ENCODE results near the gene KRTAP5-11.

Gene KRTAP5-11

DNA sequence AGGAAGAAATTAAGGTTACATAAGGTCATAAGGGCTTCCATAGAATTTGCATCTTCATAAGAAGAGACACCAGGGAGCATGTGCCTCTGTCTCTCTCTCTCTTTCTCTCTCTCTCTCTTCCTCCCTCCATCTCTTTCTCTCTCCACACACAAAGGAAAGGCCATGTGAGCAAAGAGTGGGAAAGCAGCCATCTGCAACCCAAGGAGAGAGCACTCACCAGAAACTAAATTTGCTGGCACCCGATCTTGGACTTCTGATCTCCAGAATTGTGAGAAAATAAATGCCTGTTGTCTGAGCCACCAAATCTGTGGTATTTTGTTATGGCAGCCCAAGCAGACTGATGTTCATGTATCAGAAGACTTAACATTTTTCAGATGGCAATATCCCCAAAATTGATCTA is 23.7 kb downstream of the KRTAP5-11 start:
- TF ChIP-seq GATA3 (IDR thresholded peaks at IDR 0.05; ENCODE audit: low read depth, low read length) (no peak), GATA2 (IDR thresholded peaks at IDR 0.05; ENCODE audit: low read depth, low read length) (no peak)

DNA sequence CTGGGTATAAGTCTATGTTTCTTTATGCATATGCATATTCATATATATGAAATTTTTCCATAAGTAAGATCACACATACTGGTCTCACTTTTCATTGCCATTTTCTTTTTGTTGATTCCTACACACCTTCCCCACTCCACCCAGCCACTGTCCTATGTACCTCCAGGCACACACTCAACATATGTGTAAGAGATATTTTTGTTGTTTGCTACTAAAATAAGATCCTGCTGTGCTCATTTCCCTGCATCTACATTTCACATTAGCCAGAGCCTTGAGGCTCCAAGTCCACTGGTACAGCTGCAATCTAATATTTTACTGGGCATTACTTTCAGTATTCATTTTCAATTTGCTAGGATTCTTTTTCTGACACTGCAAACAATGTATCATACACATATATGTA is 25.4 kb downstream of the KRTAP5-11 start:
- TF ChIP-seq GATA2 (IDR thresholded peaks at IDR 0.05; ENCODE audit: low read depth, low read length) (no peak), GATA3 (IDR thresholded peaks at IDR 0.05; ENCODE audit: low read depth, low read length) (no peak)

DNA sequence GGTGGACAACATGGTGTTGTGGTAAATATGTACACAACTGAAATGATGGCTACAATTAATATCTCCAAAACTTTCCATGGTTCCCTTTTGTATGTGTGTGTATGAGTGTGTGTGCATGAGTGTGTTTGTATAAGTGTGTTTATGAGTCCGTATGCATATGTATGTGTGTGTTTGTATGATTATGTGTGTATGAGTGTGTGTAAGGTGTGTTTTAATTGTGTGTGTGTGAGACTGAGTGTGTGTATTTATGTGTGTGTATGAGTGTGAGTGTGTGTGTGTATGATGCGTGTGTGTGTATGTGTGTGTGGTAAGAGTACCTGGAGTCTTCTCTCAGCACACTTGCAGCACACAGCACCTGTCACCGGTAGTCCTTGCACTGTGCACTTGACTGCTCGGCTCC is 26.7 kb downstream of the KRTAP5-11 start:
- TF ChIP-seq GATA3 (IDR thresholded peaks at IDR 0.05; ENCODE audit: low read depth, low read length) = no peak
- no peak for TF ChIP-seq GATA2 (IDR thresholded peaks at IDR 0.05; ENCODE audit: low read depth, low read length)

- TF ChIP-seq GATA3 (IDR thresholded peaks at IDR 0.05; ENCODE audit: low read depth, low read length) = no peak
- no peak for TF ChIP-seq GATA2 (IDR thresholded peaks at IDR 0.05; ENCODE audit: low read depth, low read length)
Measured at GRCh38 chr11:71555508-71555907, 27.2 kb downstream of the KRTAP5-11 start.

DNA sequence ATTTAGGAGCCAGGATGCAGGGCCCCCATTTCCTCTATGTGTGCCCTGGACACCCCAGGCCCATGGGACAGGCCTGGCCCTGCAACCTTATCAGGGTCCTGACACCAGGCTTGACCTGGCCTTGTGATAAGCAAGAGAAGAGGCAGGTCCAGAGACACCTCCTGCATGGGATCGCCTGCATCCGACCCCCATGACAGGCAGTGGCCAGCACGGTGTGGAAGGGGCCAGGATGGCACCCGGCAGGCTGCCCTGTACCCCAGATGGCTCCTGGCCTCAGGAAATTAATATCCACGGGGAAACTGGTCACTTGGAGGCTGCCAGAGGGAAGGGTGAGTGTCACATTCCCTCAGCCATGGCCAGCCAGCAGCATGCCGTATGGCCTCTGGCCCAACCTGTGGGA is 27.7 kb downstream of the KRTAP5-11 start:
- no peak for TF ChIP-seq GATA3 (IDR thresholded peaks at IDR 0.05; ENCODE audit: low read depth, low read length)
- TF ChIP-seq GATA2 (IDR thresholded peaks at IDR 0.05; ENCODE audit: low read depth, low read length) = no peak

DNA sequence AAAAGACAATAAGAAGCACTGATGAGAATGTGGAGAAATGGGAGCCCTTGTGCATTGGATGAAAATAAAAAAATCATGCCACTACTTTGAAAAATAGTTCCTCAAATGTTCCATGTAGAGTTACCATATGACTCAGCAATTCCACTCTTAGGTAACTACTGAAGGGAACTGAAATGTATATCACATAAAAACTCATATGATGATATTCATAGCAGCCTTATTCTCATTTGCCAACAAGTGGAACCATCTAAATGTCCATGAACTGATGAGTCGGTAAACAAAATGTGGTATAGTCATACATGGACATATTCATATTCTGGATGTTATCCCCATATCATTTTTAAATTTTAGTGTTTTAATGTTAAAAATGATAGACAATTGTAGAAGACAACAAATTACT is 31.0 kb downstream of the KRTAP5-11 start:
- TF ChIP-seq GATA3 (IDR thresholded peaks at IDR 0.05; ENCODE audit: low read depth, low read length) (no peak), GATA2 (IDR thresholded peaks at IDR 0.05; ENCODE audit: low read depth, low read length) (no peak)

DNA sequence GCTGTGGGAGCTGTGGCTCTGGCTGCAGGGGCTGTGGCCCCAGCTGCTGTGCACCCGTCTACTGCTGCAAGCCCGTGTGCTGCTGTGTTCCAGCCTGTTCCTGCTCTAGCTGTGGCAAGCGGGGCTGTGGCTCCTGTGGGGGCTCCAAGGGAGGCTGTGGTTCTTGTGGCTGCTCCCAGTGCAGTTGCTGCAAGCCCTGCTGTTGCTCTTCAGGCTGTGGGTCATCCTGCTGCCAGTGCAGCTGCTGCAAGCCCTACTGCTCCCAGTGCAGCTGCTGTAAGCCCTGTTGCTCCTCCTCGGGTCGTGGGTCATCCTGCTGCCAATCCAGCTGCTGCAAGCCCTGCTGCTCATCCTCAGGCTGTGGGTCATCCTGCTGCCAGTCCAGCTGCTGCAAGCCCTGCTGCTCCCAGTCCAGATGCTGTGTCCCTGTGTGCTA is 33.9 kb downstream of the KRTAP5-11 start:
- TF ChIP-seq GATA3 (IDR thresholded peaks at IDR 0.05; ENCODE audit: low read depth, low read length) (no peak), GATA2 (IDR thresholded peaks at IDR 0.05; ENCODE audit: low read depth, low read length) (no peak)

DNA sequence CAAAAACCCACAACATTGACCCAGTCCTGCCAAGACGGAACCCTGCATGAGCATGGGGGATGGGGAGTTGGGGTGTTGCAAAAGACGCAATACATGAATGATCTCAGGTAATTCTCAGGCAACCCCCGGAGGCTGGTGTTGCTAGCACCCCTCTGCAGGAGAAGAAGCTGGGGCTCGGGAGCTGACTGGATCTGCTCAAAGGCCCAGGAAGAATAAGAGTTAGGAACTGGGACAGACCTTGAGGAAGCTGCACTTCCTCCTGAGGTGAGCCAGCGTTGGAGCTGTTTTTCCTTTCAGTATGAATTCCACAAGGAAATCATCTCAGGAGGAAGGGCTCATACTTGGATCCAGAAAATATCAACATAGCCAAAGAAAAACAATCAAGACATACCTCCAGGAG is 34.6 kb downstream of the KRTAP5-11 start, which contains the start of gene KRTAP5-9:
KRTAP5-9 (plus strand) TSS at position 301 of the 400 bp plus-strand sequence. CDS start 238 bp downstream, outside the sequence.
- no peak for TF ChIP-seq GATA3 (IDR thresholded peaks at IDR 0.05; ENCODE audit: low read depth, low read length)
- TF ChIP-seq GATA2 (IDR thresholded peaks at IDR 0.05; ENCODE audit: low read depth, low read length) = no peak

- TF ChIP-seq GATA2 (IDR thresholded peaks at IDR 0.05; ENCODE audit: low read depth, low read length) = no peak
- TF ChIP-seq GATA3 (IDR thresholded peaks at IDR 0.05; ENCODE audit: low read depth, low read length) = no peak
Measured at GRCh38 chr11:71545405-71545966, 37.2 kb downstream of the KRTAP5-11 start.

- TF ChIP-seq GATA2 (IDR thresholded peaks at IDR 0.05; ENCODE audit: low read depth, low read length) (no peak), GATA3 (IDR thresholded peaks at IDR 0.05; ENCODE audit: low read depth, low read length) (no peak)
Measured at GRCh38 chr11:71544525-71545214, 38.0 kb downstream of the KRTAP5-11 start.

DNA sequence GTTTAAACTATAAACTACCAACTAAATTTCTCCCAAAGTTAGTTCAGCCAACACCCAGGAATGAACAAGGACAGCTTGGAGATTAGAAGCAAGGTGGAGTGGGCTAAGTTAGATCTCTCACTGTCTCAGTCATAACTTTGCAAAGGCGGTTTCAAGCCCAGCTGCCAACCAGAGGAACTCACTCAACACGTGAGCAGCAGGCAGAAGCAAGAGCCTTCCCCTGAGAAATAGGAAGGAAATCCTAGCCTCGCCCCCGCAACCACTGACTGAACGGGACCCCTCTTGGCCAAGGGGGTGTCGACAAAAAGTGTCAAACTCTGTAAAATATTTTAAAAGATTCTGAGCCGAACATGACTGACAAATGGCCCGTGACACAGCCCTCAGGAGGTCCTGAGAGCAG is 38.8 kb downstream of the KRTAP5-11 start:
- TF ChIP-seq GATA3 (IDR thresholded peaks at IDR 0.05; ENCODE audit: low read depth, low read length) (no peak), GATA2 (IDR thresholded peaks at IDR 0.05; ENCODE audit: low read depth, low read length) (no peak)

GRCh38 chr11:71542879-71543777 is 39.5 kb downstream of the KRTAP5-11 start:
- TF ChIP-seq GATA3 (IDR thresholded peaks at IDR 0.05; ENCODE audit: low read depth, low read length) = no peak
- TF ChIP-seq GATA2 (IDR thresholded peaks at IDR 0.05; ENCODE audit: low read depth, low read length) = no peak

DNA sequence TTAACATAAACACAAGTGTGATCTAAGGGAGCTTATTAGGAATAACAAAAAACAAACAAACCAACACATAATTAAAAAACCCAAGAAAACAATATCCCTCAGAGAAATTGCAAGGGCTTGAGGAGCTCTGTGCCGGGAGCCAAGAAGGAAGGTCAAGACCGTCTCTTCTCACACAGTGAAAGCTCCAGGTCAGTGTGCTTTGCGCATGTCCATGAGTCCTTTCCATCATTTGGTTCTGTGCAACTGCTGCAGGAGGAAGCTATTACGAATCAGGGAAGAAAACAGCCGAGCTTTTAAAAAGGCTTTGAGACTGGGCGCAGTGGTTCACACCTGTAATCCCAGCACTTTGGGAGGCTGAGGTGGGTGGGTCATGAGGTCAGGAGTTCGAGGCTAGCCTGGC is 40.3 kb downstream of the KRTAP5-11 start:
- TF ChIP-seq GATA2 (IDR thresholded peaks at IDR 0.05; ENCODE audit: low read depth, low read length) = no peak
- no peak for TF ChIP-seq GATA3 (IDR thresholded peaks at IDR 0.05; ENCODE audit: low read depth, low read length)

DNA sequence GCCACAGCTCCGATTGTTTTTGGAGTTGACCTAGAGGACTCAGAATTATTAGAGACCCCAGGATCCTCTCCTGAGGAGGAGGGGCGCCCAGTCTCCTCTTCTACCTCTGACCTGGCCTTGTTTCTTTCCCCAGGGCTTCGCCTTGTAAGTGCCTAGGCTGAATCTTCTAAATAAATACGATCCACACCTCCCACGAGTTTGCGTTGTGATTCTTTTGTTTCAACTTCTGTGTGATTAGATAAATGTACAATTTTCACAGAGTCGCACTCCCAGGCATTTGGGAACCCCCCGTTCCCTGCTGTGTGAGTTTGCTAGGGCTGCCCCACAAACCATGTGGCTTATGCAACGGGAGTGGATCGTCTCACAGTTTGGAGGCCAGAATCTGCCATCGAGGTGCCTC is 43.7 kb downstream of the KRTAP5-11 start:
- TF ChIP-seq GATA3 (IDR thresholded peaks at IDR 0.05; ENCODE audit: low read depth, low read length) = no peak
- TF ChIP-seq GATA2 (IDR thresholded peaks at IDR 0.05; ENCODE audit: low read depth, low read length) = no peak

All from SH-SY5Y (cell line).